DMS53 (cell line): Measurements from ENCODE around the gene PVALEF.
A peak's percentile ranks its signal among the peaks of the same experiment; 100 is the strongest.

Source experiments
- DNase-seq: peaks from one replicate; lab custom pipeline; 2025; lab: John Stamatoyannopoulos, UW

The PVALEF gene

DNA sequence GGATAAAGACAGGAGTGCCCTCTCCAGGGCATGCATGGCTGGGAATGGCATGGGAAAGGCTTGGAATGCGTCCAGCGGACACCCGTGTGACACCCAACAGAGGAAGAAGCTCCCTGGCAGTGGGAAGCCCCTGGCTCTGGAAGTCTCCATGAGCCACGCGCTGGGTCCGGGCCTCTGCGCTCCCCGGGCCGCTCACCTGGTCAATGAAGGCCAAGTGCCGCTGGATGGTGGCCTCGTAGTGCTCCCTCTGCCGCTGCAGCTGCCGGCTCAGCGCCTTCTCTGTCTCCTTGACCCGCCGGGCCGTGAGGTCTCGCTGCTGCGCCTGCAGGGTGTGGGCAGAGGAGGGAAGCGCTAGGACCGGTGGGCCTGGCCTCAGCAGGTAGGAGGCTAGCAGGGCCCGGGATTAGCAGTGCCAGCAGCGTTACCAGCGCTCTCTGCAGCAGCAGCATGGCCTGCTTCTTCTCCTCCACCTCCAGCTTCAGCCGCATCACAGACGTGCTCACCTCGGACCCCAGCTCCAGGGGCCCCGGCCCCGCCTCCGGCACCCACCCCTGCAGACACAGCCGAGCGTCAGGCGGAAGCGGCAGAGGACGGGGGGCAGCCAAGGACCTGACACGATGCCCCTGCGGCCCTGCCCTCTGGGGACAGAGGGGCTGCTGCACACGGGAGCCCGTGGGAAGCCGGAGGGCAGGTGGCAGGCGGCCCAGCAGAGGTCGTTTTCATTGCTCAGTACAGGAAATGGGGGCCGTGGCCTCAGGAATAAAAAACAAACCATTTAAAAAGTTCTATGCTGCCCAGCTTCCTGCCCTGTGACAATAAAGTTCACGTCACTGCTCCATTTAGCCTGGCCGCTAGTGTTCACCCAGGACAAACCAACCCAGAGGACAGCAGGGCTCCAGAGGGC lies 31.4 kb downstream of the PVALEF start:
- no peak for DNase-seq

DNA sequence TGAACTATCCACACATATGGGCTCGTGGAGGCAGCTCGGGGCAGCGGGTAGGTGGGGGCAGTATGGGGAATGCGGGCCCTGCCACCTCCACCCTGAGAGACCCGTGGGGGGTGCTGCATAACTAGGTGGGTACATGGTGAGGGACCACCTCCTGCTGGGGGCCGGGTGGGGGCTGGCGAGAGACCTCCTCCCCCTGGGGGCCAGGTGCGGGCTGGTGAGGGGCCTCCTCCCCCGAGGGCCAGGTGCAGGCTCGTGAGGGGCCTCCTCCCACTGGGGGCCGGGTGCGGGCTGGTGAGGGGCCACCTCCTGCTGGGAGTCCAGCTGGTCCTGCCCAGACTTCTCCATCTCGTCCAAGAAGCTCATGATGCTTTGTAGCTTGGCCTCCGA lies 32.1 kb downstream of the PVALEF start:
- no peak for DNase-seq

DNA sequence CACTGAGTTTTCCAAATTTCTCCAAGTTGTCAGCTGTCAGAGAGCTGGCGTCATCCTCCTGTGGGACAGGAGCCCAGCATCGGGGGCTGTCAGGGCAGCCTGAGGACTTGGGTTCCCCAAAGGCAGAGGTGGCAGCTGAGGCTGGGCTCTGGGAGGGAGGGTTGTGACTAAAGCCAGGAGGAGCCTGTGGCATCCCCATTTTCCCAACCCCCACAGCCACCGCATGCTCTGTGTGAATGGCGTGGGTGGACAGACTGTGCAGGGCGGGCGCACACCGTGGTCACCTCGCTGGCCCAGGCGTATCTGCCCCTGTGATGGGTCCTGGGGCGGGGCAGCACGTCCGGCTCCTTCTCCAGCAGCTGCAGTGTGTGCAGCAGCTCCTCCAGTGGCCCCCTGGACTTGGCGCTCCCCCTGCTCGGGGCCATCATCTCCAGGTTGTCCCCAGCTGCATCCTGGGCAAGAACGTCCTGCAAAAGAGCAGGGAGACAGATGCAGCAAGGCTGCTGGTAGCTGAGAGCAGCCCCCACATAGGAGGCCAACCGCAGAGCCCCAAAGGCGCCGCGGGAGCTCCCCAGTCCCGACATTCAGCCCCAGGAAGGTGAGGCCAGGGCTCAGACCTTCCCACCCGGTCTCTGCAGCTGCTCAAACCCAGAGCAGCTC lies 32.7 kb downstream of the PVALEF start:
- DNase-seq = no peak

DNA sequence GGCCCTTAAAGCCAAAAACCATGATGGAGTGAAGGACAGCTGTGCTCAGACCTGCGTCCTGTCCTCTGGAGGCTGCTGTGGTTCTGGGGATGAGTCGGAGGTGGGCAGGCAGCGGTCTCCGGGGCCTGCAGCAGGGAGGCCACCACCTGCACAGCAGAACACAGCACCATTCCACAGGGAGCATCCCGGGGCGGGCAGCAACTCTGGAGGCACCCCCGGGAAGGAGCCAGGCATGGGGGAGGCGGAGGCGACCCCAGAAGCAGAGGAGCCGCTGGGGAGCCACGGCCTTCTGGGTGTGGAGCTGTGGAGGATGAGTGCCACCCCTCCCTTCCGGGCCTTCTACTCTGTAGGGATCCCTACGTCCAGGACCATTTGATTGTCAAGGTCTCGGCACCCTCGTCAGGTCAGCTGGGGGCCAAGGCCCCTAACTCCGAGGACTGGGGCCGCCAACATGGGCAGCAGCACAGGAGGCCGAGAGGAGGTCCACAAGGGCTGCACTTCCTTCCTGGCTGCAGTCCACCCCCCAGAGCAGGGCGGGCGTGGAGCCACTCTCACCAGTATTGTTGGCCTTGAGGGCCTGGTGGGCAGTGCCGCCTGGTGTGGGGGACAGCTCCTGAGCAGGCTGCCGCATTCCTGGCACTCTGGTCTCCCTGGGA lies 33.6 kb downstream of the PVALEF start:
- no peak for DNase-seq

DNA sequence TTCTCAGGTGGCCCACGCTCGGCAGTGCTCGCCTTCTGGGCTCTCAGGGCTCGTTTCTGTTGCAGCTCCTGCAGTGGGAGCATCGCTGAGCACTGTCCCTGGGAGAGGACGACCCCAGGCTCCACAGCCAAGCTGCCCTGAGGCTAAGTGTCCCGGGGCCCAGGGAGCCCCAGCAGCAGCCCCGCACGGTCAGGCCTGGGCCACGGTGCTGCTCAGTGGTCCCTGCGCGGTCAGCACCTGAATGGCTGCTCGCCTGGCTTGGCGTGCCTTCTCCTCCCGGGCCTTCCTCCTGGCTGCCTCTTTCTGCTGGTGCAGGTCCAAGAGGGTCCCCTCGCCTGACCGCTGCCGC lies 34.1 kb downstream of the PVALEF start:
- DNase-seq = no peak

DNA sequence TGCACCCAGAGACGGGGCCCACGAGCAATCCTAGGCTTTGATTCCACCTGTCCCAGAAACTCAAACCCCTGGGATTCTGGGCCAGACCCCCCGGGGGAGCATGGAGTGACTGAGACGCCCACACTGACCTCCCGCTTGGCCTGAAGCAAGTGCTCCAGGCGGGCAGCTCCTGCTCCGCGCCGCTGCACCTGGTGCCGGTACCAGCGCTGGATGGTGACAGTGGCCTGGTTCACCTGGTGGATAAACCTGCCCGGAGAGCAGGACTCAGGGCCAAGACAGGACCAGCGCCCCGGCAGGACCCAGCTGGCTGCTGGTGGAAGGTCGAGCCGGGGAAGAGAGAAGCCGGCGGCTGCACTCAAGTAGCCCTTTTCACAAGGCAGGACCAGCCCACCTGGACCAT lies 34.9 kb downstream of the PVALEF start:
- DNase-seq = no peak

DNA sequence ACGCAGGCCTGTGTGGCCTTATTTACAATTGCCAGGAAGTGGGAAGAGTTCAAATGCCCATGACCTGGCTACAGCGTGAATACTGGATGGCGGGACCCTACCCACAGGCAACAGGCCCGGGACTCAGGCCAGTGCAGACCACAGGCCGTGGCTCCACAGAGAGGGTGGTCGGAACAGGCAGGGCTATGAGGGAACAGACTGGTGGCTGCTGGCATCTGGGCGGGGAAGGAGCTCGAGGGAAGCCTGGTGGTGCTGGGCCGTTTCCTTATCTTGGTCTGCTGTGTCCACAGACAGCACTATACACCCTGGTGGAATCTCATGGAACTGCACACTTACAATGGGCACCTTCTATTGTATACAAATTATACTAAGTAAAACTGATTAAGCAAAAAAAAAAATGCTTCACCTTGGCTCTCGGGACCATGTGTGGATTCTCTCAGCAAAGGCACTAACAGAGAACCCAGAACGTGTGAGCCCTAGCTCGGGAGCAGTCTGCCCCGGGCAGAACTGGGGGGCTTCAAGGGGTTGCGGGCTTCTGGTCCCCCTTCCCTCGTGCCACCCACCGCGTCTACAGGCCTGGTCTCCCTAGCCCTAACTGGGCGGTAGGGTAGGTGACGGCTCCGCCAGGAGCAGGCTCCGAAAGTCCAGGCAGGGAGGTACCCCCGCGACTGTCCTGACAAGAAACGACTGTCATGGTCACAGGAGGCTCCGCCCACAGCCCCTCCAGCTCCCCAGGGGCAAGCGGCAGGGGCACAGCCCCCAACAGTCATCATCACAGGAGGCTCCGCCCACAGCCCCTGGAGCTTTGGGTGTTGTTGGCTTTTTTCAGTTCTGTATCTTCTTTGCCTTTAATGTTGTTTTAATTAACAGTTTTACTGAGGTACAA lies 35.6 kb downstream of the PVALEF start:
- DNase-seq = peak; percentile 85

DNA sequence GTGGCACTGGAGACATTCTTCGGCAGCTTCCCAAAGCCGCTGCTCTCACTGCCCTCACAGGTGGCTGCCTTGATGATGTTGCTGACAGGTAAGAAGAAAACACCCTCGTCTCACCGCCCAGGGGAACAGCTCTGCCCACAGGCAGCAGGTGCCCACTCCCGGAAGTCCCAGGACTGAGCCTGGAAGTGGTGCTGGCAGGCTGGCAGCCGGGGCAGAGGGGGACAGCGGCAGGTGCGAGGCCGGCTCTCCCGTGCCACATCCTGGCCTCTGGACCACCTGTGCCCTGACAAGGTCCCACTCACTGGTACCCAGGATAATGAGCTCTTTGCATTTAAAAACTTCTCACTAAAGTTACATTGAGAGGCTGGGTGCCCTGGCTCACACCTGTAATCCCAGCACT lies 37.0 kb downstream of the PVALEF start:
- no peak for DNase-seq

DNA sequence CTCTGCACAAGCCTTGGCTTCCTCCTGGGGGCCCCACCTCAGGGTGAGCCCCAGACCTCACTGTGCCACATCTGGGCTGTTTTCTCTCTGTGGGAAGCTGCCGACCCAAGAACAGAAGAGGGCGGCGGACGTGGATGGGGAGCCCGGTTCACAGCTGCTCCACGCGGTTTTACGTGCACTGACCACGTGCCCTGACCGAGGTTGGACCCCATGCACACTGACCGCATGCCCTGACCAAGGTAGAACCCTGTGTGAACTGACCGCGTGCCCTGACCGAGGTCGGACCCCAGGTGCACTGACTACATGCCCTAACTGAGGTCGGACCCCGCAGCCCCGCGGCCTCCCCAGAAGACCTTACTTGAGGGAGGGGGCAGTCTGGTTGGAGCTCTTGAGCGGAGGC lies 37.8 kb downstream of the PVALEF start:
- DNase-seq = no peak

DNA sequence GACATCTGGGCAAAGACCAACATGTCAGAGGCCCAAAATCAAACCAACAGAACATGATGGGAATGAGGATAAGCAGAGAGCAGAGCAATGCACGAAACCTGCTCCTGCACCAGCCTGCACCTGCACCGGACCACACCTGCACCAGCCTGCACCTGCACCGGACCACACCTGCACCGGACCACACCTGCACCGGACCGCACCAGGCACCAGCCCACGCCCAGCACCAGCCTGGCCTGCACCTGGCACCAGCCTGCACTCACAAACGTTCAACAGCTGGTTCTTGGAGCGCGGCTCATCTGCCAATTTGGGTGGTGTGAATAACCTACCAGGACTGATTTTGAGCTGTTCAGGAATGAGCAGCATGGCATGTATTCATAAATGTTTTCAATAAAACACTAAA lies 39.3 kb downstream of the PVALEF start:
- DNase-seq = no peak

DNA sequence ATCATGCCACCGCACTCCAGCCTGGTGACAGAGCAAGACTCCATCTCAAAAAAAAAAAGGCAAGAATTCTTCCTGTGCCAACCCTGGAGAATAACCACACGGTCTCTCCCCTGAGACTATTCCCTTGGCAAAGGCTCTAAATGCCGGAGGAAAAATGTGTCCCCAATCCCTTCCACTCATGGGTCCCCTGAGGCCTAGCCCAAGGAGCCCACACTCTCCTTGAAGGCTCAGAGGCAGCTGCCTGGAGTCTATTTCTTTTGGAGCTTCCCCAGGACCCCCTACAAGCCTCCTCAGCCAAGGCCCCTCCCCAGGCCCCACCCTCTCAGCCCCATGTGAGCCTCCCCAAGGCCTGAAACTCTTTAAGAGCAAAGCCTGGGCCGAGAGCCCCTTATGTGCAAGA lies 40.9 kb downstream of the PVALEF start:
- DNase-seq = no peak

DNA sequence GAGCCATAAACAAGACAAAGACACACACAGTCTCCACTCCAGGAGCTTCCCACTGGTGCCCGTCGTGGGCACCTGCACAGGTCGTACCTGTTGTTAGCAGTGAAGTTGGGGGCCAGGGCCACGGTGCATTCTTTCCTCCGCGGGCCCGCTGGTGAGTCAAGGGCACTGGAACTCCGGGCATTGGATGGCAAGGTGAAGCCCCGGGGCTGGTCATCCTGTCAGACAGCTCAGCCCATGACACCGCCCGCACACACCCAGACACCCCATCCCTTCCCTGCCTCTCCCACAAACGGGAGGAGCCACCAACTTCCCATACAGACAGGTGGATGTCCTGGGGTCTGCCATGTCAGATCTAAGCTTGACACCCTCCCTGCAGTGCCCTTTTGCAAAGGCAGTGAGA lies 41.4 kb downstream of the PVALEF start:
- no peak for DNase-seq

DNA sequence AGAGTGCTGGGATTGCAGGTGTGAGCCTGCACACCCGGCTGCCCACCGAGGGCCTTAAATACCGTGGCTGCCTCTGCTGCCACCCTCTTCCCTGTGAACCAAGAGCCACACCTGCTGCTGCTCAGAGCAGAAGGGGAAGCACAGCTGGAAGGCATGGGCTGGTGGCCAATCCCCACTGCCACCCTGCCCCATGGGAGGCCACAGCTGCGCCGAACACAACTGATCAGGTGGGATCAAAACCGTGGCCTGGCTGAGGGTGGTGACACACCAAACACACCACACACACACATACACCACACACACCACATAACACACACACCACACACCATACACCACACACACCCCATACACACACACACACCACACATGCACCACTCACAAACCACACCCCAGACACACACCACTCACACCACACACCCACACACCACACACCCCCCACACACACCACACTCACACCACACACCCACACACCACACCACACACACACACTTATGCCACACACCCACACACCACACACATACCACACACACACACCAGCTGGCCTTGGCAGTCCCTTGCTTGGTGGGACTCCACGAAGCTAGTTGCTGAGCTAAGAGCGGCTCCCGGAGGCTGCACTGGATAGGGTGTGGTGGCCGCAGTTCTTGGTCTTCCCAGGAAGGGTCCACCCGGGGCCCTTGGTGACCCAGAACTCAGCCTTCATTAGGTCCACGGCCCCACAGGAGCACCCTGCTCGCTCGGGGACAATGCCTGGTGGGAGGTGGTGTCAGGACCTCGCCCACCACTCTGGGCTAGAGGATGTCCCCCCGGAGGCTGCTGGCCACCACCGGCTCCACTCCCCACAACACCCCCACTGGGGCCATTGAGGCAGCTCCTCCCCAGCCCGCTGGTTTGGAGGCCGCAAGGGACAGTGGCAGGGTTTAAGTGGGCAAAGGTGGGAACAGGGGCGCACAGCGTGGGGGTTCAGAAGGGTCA lies 42.6 kb downstream of the PVALEF start:
- DNase-seq = peak; percentile 33

DNA sequence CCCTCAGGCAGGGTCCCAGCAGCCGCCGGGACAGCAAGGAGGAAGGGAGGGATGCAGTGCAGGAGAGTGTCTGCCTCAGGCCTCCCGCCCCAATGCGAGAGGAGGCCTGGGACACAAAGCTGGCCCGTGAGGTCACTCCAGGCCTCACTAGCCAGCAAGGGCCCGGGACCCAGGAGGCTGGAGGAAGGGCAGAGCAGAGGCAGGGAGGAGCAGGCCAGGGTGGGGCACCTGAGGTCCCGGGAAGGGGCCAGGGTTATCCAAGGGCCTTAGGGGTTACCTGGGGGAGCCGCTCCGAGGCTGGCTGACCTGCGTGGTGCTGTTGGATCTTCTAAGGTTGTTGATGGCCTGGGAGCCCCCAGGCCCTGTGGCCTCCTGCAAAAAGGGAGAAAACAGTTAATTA lies 43.3 kb downstream of the PVALEF start:
- DNase-seq = no peak

DNA sequence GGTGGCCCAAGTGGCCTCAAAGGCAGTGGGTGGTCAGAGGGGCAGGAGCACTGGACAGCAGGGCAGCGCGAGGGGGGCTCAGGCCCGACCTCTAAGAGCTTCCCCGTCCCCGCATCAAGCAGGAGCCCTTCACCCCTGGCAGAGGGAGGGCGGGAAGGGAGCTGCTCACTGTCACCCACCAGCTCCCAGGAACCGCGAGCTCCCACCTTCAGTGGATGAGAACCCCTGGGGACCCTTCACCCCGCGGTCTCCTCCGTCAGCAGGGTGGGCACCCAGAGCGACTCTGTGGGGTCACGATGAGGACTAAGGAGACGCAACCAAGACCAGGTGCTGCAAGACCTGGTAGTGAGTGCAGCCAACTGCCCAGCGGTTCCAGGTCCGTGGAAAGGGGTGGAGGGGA lies 43.8 kb downstream of the PVALEF start:
- DNase-seq = no peak

DNA sequence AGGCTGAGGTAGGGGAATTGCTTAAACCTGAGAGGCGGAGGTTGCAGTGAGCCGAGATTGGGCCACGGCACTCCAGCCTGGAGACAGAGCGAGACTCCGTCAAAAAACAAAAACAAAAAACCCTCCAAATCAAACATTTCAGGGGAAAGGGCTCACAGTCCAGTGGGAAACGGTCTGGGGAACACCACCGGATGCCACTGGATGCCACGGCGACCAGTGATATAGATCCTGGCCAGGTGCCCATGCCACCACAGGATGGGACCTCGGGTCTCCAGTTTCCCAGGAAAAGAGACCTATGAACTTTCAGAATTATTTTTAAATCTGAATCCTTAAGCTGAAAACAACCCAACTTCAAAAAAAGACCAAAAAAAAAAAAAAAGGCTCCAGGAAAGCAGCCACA lies 45.2 kb downstream of the PVALEF start:
- DNase-seq = no peak

DNA sequence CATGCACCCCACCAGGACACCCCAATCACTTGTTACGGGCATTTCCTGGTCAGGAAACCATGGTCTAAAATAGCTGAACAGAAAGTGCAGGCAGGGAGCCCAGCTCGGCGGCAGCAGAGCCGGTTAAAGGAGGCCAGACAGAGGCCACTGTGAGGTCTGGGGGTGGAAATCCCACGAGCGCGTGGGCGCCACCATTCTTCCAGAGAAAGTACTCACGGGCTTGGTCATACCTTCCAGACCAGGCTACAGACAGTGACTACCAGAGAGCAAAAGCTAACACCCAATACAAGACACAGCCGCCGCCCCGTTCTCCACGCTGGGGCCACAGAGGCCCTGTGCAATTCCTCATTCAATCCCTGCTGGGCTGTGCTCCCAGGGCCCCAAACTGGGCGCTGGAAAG lies 45.6 kb downstream of the PVALEF start:
- DNase-seq = no peak

DNA sequence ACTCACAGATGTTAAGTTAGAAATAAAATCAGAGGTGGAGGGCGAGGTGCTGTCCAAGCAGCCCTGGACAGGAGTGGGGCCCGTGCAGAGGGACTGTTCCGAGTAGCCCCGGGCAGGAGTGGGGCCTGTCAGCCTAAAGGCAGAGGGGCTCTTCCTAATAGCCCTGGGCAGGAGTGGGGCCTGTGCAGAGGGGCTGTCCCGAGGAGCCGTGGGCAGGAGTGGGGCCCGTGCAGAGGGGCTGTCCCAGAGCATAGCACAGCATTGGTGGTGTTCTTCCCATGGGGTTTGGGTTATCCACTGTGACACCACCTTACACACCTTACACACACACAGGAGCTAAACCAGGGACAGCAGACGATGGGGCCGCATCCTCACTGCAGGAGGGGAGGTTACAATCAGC lies 47.1 kb downstream of the PVALEF start:
- DNase-seq = no peak

DNA sequence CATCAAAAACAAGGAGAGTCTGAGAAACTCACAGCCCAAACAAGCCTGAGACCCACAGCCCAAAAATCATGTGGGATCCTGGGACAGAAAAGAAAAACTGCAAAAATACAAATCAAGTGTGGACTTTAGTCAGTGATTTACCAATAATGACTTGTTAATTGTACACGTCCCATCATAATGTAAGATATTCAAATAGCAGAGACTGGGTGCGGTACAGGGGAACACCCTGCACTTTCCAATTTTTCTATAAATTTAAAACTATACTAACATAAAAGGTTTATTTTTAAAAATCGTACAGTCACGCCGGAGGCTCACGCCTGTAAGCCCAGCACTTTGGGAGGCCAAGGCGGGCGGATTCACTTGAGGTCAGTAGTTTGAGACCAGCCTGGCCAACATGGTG lies 48.7 kb downstream of the PVALEF start:
- no peak for DNase-seq

DNA sequence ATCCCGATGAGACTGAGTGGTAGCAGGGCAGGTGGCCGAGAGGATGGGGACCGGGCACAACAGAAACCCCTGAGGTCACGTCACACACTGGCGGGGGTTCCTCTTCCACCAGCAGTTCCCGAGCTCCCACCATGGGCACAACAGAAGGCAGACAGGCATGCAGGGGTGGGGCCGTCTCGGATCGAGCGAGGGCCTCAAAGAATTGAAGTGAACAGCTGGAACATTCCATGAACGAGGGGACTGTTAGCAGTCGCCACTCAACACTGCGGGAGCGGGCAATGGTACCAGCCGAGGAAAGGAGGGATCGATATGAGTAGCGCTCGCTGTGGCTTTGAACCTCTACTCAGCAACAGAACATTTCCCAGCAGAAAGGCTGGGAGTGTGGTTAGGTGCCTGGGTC lies 52.2 kb downstream of the PVALEF start:
- DNase-seq = no peak

DNA sequence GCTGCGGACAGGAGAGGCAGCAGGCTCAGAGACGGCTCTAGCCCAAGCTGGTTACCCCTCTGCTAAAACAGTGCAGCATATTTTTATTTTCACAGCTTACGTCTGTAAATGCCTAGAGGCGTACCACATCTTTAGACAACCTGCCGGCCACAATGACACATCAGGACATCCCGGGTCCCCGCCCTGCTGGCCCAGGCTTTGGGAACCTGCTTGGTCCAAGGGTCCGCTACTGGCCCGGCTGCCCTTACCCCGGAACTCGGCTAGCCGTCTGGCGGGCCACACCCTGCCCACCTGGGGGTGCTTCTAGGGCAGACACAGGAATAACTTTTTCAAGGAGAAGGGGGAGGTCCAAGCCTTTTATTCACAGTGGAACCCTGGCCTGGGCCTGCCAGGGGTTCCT lies 53.2 kb downstream of the PVALEF start:
- DNase-seq = no peak
